Mesothelial cell of epicardium (in vitro differentiated cells): Measurements from ENCODE around the gene KRT77. TPM values are rescaled to one million over a fixed set of nuclear protein-coding genes. Genes with fewer than 3 reads are reported as not detected.

Experiments
- DNase-seq, 2 experiments: peaks; one replicate each; pipeline ENCODE4 v3.0.0; 2021; ENCODE audit warnings: low spot score in 2 of 2; ENCODE audit not compliant: unreplicated experiment in 2 of 2
- H3K27ac Mint-ChIP-seq: 2 replicates; pipeline ENCODE4 v1.8.0; 2021; ENCODE audit warnings: mixed read lengths
- H3K27me3 Mint-ChIP-seq: 2 replicates; pipeline ENCODE4 v1.8.0; 2021; ENCODE audit warnings: low read depth, mixed read lengths
- H3K36me3 Mint-ChIP-seq: 2 replicates; pipeline ENCODE4 v1.8.0; 2021; ENCODE audit warnings: mixed read lengths
- H3K4me1 Mint-ChIP-seq: 2 replicates; pipeline ENCODE4 v1.8.0; 2021; ENCODE audit warnings: mixed read lengths
- H3K4me3 Mint-ChIP-seq: 2 replicates; pipeline ENCODE4 v1.8.0; 2021; ENCODE audit warnings: mild to moderate bottlenecking, moderate library complexity, mixed read lengths
- H3K9me3 Mint-ChIP-seq: 2 replicates; pipeline ENCODE4 v1.8.0; 2021; ENCODE audit warnings: mixed read lengths
- total RNA-seq: library from RNA; stranded (reverse); gene quantifications from 3 replicates; pipeline ENCODE4 v1.2.1, GENCODE V29; 2021
- TF ChIP-seq, protein P1 (sequence below): fragments of 200-600 bp; sonication (generic); IDR thresholded peaks from one replicate; pipeline ENCODE4 v1.5.0; 2021; ENCODE audit warnings: antibody characterized with exemption; ENCODE audit not compliant: unreplicated experiment

The KRT77 gene
- total RNA-seq, 1 donor from 2014 or later = not detected

DNA sequence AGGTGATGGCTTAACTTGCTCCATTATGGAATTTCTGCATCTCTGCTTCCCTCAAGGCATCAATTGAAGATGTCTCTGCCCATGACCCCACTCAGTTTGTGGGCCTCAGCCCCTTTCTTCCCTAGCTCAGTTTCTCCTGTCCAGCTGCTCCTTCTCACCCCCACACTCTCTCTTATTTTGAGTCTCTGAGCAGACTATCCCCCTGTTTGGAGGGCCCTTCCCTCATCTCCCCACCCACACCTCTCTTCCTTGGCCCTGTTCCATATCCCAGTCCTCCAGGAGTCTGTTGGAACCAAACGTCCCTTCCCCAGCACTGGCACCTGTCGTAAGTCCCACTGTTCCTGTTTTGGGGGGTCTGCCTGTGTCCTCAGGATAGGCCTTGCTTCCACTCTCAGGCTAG is 14.8 kb downstream of the KRT77 start:
- no peak for DNase-seq
- no peak overlapping the region for H3K27ac Mint-ChIP-seq
- no peak overlapping the region for H3K4me3 Mint-ChIP-seq
- H3K36me3 Mint-ChIP-seq = no peaks in the 10 kb centered on the region
- TF ChIP-seq, protein P1, sequence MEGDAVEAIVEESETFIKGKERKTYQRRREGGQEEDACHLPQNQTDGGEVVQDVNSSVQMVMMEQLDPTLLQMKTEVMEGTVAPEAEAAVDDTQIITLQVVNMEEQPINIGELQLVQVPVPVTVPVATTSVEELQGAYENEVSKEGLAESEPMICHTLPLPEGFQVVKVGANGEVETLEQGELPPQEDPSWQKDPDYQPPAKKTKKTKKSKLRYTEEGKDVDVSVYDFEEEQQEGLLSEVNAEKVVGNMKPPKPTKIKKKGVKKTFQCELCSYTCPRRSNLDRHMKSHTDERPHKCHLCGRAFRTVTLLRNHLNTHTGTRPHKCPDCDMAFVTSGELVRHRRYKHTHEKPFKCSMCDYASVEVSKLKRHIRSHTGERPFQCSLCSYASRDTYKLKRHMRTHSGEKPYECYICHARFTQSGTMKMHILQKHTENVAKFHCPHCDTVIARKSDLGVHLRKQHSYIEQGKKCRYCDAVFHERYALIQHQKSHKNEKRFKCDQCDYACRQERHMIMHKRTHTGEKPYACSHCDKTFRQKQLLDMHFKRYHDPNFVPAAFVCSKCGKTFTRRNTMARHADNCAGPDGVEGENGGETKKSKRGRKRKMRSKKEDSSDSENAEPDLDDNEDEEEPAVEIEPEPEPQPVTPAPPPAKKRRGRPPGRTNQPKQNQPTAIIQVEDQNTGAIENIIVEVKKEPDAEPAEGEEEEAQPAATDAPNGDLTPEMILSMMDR = no peak
- no peaks in the 10 kb centered on the region for H3K9me3 Mint-ChIP-seq
- peaks cover 8% of the 10 kb centered on the region for H3K4me1 Mint-ChIP-seq
- peaks cover 98% of the 10 kb centered on the region for H3K27me3 Mint-ChIP-seq

DNA sequence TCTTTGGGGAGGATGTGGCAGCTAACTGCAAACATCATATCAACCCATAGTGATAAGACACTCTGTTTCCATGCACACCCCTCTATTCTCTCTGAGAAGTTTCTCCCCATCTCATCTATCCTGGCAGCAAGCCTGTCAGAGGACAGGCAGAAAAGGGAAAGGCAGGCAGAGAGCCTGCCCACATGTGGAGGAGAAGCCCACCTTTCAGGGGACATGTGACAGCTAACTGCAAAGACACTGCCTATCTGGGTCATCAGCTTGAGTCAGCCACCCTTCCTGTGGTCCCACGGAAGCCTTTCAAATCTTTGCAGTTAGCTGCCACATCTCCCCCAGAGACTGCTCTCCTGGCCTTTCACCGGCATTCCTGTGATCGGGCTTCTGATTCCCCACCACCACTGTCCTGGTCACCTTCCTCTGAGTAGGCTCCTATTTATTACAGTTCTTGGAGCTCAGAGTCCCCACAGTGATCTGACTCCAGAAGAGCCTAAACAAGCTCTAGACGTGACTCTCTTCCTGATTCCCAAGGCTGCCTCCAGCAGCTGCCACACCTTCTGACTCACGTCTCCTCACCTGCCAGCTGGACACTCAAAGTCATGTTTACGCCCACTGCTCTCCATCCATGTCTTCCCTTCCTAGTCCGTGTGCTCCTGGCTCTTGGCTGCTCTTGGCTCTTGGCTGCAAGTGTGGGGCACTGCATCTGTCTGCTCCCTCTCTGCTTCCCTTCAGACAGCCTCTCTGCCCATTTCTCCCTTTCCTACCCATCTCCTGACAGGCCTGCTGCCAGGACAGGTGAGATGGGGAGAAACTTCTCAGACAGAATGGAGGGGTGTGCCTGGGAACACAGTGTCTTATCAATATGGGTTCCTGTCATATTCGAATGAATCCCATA is 15.6 kb downstream of the KRT77 start:
- peaks cover 96% of the 10 kb centered on the region for H3K27me3 Mint-ChIP-seq
- TF ChIP-seq, protein P1 = no peak
- no peak overlapping the region for H3K27ac Mint-ChIP-seq
- DNase-seq = no peak
- peaks cover 8% of the 10 kb centered on the region for H3K4me1 Mint-ChIP-seq
- H3K4me3 Mint-ChIP-seq = no peak overlapping the region
- no peaks in the 10 kb centered on the region for H3K9me3 Mint-ChIP-seq
- H3K36me3 Mint-ChIP-seq = no peaks in the 10 kb centered on the region

DNA sequence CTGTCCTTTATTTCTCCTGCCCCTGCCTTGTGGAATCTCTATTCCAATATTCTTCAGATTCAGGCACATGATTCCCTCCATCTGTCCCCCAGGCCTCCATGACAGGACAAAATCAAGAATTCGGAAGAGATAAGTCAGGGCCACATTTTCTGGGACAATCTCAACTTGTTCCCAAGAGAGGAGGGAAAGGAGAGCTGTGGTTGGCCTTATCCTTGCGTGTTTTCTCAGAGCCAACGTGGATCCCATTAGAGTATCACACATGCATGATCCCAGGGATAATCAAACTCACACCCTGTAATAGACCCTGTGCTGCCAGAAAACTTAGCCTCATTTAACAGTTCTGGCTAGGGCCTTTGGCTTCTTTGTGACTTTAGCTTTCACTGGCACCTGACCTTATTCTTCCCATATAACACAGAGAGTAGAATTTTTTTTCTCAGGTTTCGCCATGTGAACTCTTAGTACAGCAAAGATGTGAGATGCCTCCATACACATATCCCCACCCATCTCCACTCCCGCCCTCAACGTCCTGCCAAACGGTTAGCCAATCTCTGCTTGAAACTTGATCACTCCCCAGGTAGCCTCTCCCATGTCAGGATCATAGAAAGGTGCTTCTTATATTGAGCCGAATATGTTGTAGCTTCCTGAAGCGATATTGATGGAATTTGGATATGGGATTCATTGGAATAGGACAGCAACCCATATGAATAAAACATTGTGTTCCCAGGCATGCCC is 16.4 kb downstream of the KRT77 start:
- Mint-ChIP-seq H3K9me3 (no peaks in the 10 kb centered on the region), H3K4me3 (no peak overlapping the region), H3K4me1 (peaks cover 8% of the 10 kb centered on the region), H3K27me3 (peaks cover 96% of the 10 kb centered on the region), H3K27ac (no peak overlapping the region), H3K36me3 (no peaks in the 10 kb centered on the region)
- DNase-seq = no peak
- TF ChIP-seq, protein P1 = no peak

DNA sequence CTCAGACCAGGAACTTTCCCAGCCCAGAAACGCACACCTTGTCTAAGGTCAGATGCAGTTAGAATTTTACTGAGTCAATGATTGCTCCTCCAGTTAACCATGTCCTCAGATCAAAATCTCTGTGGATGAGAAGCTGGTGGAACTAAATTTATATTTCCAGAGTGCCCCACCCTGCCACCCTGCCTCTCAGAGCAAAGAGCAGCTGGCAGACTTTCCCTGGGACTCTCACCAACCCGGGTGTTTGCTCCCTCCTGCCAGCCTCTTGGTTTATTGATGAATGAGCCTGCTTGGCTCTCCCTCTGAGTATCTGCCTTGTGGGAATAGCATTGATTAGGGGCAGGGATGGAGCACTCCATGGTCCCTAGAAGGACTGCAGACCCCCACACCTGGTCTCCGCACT is 17.3 kb downstream of the KRT77 start:
- peaks cover 96% of the 10 kb centered on the region for H3K27me3 Mint-ChIP-seq
- TF ChIP-seq, protein P1 = no peak
- peaks cover 4% of the 10 kb centered on the region for H3K4me1 Mint-ChIP-seq
- H3K27ac Mint-ChIP-seq = no peak overlapping the region
- no peaks in the 10 kb centered on the region for H3K9me3 Mint-ChIP-seq
- H3K4me3 Mint-ChIP-seq = no peak overlapping the region
- DNase-seq = no peak
- no peaks in the 10 kb centered on the region for H3K36me3 Mint-ChIP-seq

DNA sequence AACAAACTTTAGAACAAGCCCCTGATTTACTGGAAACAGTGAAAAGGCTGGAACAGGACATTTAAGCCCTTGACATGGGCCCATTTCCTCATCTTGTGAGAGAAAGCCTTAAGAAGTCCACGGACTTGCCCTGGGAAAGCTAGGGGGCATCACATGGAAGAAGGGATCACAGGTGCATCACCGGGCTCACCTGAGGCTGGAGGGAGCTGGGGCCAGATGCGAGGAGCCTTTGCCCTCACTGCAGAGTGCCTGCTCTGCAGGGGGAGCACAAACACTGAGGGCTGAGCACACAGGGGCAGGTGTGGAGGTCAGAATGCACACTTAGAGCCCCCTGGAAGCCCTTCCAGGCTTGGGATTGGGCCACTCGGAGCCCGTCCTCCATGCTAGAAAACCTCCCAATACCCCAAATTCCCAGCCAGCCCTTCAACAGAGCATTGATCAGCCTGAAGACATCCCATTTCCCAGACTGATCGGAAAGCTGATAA is 17.9 kb downstream of the KRT77 start:
- TF ChIP-seq, protein P1 = no peak
- Mint-ChIP-seq H3K36me3 (no peaks in the 10 kb centered on the region), H3K9me3 (no peaks in the 10 kb centered on the region), H3K4me3 (no peak overlapping the region), H3K27ac (no peak overlapping the region), H3K27me3 (peaks cover 96% of the 10 kb centered on the region), H3K4me1 (no peaks in the 10 kb centered on the region)
- DNase-seq = no peak
